Astrocyte (in vitro differentiated cells and primary cell): ENCODE data around the gene TLX3. TPM values are rescaled to one million over a fixed set of nuclear protein-coding genes. Genes with fewer than 3 reads are reported as not detected.

Source experiments
- DNase-seq: peaks from one replicate; pipeline ENCODE4 v3.0.0-alpha.2; 2010; ENCODE audit warnings: low read depth
- FAIRE-seq: peaks from 2 replicates; lab custom pipeline; 2011; peaks lifted over from hg19 to GRCh38; lab: Jason Lieb, UNC
- H2AFZ ChIP-seq: 2 replicates; pipeline ENCODE4 v1.6.0; 2012; ENCODE audit warnings: low read depth, low read length, inconsistent platforms
- H3K27ac ChIP-seq: 2 replicates; pipeline ENCODE4 v1.5.1; 2011; ENCODE audit warnings: low read depth, low read length, inconsistent platforms
- H3K27me3 ChIP-seq: 2 replicates; pipeline ENCODE4 v1.6.0; 2011; ENCODE audit warnings: low read length, inconsistent platforms; ENCODE audit not compliant: insufficient read depth
- H3K36me3 ChIP-seq: 2 replicates; pipeline ENCODE4 v1.5.1; 2011; ENCODE audit warnings: low read length, inconsistent platforms; ENCODE audit not compliant: insufficient read depth
- H3K4me1 ChIP-seq: 2 replicates; pipeline ENCODE4 v1.5.1; 2011; ENCODE audit warnings: low read length, inconsistent platforms; ENCODE audit not compliant: insufficient read depth
- H3K4me2 ChIP-seq: 2 replicates; pipeline ENCODE4 v1.6.0; 2012; ENCODE audit warnings: low read length, inconsistent platforms
- H3K4me3 ChIP-seq: 2 replicates; pipeline ENCODE4 v1.5.1; 2011; ENCODE audit warnings: low read depth, mild to moderate bottlenecking, low read length, inconsistent platforms; ENCODE audit not compliant: insufficient read depth
- H3K79me2 ChIP-seq: 2 replicates; pipeline ENCODE4 v1.6.0; 2012; ENCODE audit warnings: mild to moderate bottlenecking, low read length, inconsistent platforms; ENCODE audit not compliant: insufficient read depth
- H3K9ac ChIP-seq: 2 replicates; pipeline ENCODE4 v1.6.0; 2012; ENCODE audit warnings: mild to moderate bottlenecking, low read length, inconsistent platforms
- H3K9me3 ChIP-seq: 2 replicates; pipeline ENCODE4 v1.5.1; 2012; ENCODE audit warnings: low read depth, mild to moderate bottlenecking, low read length, inconsistent platforms; ENCODE audit not compliant: insufficient read depth
- H4K20me1 ChIP-seq: 2 replicates; pipeline ENCODE4 v1.6.0; 2012; ENCODE audit warnings: low read length, inconsistent platforms; ENCODE audit not compliant: insufficient read depth
- H3K27ac Mint-ChIP-seq: one replicate; pipeline ENCODE4 v1.8.0; 2021; ENCODE audit warnings: mild to moderate bottlenecking, mixed read lengths; ENCODE audit not compliant: unreplicated experiment
- H3K27me3 Mint-ChIP-seq: one replicate; pipeline ENCODE4 v1.8.0; 2021; ENCODE audit warnings: low read depth, mixed read lengths; ENCODE audit not compliant: unreplicated experiment
- H3K36me3 Mint-ChIP-seq: one replicate; pipeline ENCODE4 v1.8.0; 2021; ENCODE audit warnings: low read depth, mixed read lengths; ENCODE audit not compliant: unreplicated experiment
- H3K4me1 Mint-ChIP-seq: one replicate; pipeline ENCODE4 v1.8.0; 2021; ENCODE audit warnings: low read depth, mixed read lengths; ENCODE audit not compliant: unreplicated experiment
- H3K4me3 Mint-ChIP-seq: one replicate; pipeline ENCODE4 v1.8.0; 2021; ENCODE audit warnings: mild to moderate bottlenecking, moderate library complexity, mixed read lengths; ENCODE audit not compliant: unreplicated experiment
- H3K9me3 Mint-ChIP-seq: one replicate; pipeline ENCODE4 v1.8.0; 2021; ENCODE audit warnings: mild to moderate bottlenecking, mixed read lengths; ENCODE audit not compliant: unreplicated experiment
- CTCF ChIP-seq: IDR thresholded peaks from 2 replicates; pipeline ENCODE4 v1.5.1; 2011; ENCODE audit warnings: low read depth, mild to moderate bottlenecking, inconsistent platforms, low read length, moderate library complexity; ENCODE audit not compliant: insufficient read depth
- EZH2 ChIP-seq: IDR thresholded peaks from 2 replicates; pipeline ENCODE4 v1.6.1; 2012; ENCODE audit warnings: mild to moderate bottlenecking, low read length, inconsistent platforms; ENCODE audit not compliant: insufficient read depth
- total RNA-seq: library from RNA; stranded (reverse); gene quantifications from 2 replicates; pipeline ENCODE4 v1.2.1, GENCODE V29; 2021

Gene TLX3
- total RNA-seq, 1 donor from 2014 or later: not detected

GRCh38 chr5:171317230-171317629 lies 8.2 kb downstream of the TLX3 start:
- DNase-seq: no peak
- Mint-ChIP-seq H3K36me3 (peaks cover 2% of the 10 kb centered on the region), H3K9me3 (peaks cover 19% of the 10 kb centered on the region), H3K27me3 (peaks cover 88% of the 10 kb centered on the region), H3K4me1 (no peaks in the 10 kb centered on the region), H3K27ac (no peak overlapping the region), H3K4me3 (no peak overlapping the region)
- no peak overlapping the region for H3K4me3 ChIP-seq
- no peak overlapping the region for H2AFZ ChIP-seq
- H3K27me3 ChIP-seq: peaks cover 97% of the 10 kb centered on the region
- H3K79me2 ChIP-seq: no peaks in the 10 kb centered on the region
- H3K9me3 ChIP-seq: no peaks in the 10 kb centered on the region
- TF ChIP-seq CTCF (no peak), EZH2 (no peak)
- H3K4me2 ChIP-seq: no peak overlapping the region
- H3K27ac ChIP-seq: no peak overlapping the region
- FAIRE-seq: no peak
- no peaks in the 10 kb centered on the region for H3K36me3 ChIP-seq
- no peak overlapping the region for H3K9ac ChIP-seq
- peaks cover 18% of the 10 kb centered on the region for H4K20me1 ChIP-seq
- H3K4me1 ChIP-seq: peaks cover 8% of the 10 kb centered on the region

- H2AFZ ChIP-seq: no peak overlapping the region
- H3K4me1 ChIP-seq: peaks cover 2% of the 10 kb centered on the region
- no peak overlapping the region for H3K9ac ChIP-seq
- H3K27me3 Mint-ChIP-seq: peaks cover 88% of the 10 kb centered on the region
- H3K4me2 ChIP-seq: no peak overlapping the region
- no peaks in the 10 kb centered on the region for H3K79me2 ChIP-seq
- H3K27ac Mint-ChIP-seq: no peak overlapping the region
- no peak overlapping the region for H3K27ac ChIP-seq
- no peaks in the 10 kb centered on the region for H3K36me3 ChIP-seq
- H3K4me3 Mint-ChIP-seq: no peak overlapping the region
- H3K4me3 ChIP-seq: no peak overlapping the region
- no peak for DNase-seq
- H3K9me3 Mint-ChIP-seq: peaks cover 16% of the 10 kb centered on the region
- no peaks in the 10 kb centered on the region for H3K36me3 Mint-ChIP-seq
- no peaks in the 10 kb centered on the region for H3K9me3 ChIP-seq
- H3K27me3 ChIP-seq: peaks cover 95% of the 10 kb centered on the region
- H3K4me1 Mint-ChIP-seq: no peaks in the 10 kb centered on the region
- no peak for FAIRE-seq
- peaks cover 16% of the 10 kb centered on the region for H4K20me1 ChIP-seq
- TF ChIP-seq CTCF (no peak), EZH2 (no peak)
These were observed 9.0 kb downstream of the TLX3 start for GRCh38 chr5:171318026-171318425.

- peaks cover 7% of the 10 kb centered on the region for H3K9me3 Mint-ChIP-seq
- H3K4me3 Mint-ChIP-seq: no peak overlapping the region
- H3K4me2 ChIP-seq: no peak overlapping the region
- no peaks in the 10 kb centered on the region for H3K4me1 ChIP-seq
- FAIRE-seq (no peak), DNase-seq (no peak)
- no peak overlapping the region for H3K9ac ChIP-seq
- no peaks in the 10 kb centered on the region for H3K4me1 Mint-ChIP-seq
- H3K36me3 ChIP-seq: no peaks in the 10 kb centered on the region
- no peak overlapping the region for H3K4me3 ChIP-seq
- H3K79me2 ChIP-seq: no peaks in the 10 kb centered on the region
- H3K9me3 ChIP-seq: no peaks in the 10 kb centered on the region
- no peak overlapping the region for H3K27ac Mint-ChIP-seq
- no peaks in the 10 kb centered on the region for H3K36me3 Mint-ChIP-seq
- H4K20me1 ChIP-seq: peaks cover 9% of the 10 kb centered on the region
- TF ChIP-seq EZH2 (no peak), CTCF (no peak)
- no peak overlapping the region for H3K27ac ChIP-seq
- no peak overlapping the region for H2AFZ ChIP-seq
- peaks cover 86% of the 10 kb centered on the region for H3K27me3 Mint-ChIP-seq
- peaks cover 85% of the 10 kb centered on the region for H3K27me3 ChIP-seq
These were observed 12.4 kb downstream of the TLX3 start for GRCh38 chr5:171321447-171321846.
